Left lobe of liver (tissue), 2 donors: ENCODE data around the gene IGHMBP2. TPM values are rescaled to one million over a fixed set of nuclear protein-coding genes. Genes with fewer than 3 reads are reported as not detected.

Source experiments
- ATAC-seq: fragments of 200-7000 bp; cut with Tn5 transposase; one replicate; pipeline ENCODE4 v1.9.1; 2020; ENCODE audit warnings: mild to moderate bottlenecking, moderate library complexity
- DNase-seq: peaks from one replicate; pipeline ENCODE4 v3.0.0-alpha.2; 2020; ENCODE audit warnings: low spot score
- total RNA-seq: library from RNA; stranded (reverse); gene quantifications from one replicate; pipeline ENCODE4 v1.2.1, GENCODE V29; 2021
- donor health status: DM: no; HTN: no; CAD: no; lungs with moderate emphysema.
- donor health status: DM: no; HTN: yes; CAD: no.

Gene IGHMBP2
- total RNA-seq, 1 donor from 2014 or later: 14.8 TPM

DNA sequence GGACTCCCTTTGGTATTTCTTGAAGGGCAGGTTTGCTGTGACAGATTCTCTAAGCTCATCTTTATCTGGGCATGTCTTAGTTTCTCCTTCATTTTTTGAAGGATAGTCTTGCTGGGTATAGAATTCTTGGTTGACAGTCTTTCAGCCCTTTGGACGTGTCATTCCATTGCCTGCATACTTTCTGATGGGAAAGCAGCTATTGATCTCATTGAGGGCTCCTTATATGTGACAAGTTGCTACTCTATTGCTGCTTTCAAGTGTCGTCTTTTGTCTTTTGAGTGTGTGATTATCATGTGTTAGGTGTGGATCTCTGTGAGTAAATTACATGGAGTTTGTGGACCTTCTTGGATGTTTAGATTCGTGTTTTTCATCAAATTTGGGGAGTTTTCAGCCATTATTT is 21.9 kb downstream of the IGHMBP2 start:
- no peak for DNase-seq

GRCh38 chr11:68927280-68928135 is 23.8 kb downstream of the IGHMBP2 start:
- ATAC-seq (peak; percentile 55), DNase-seq (no peak)

More for the DNA sequence above, 21.9 kb downstream of the IGHMBP2 start:
- no peak for ATAC-seq

- ATAC-seq (no peak), DNase-seq (no peak)
Measured at GRCh38 chr11:68928136-68928880, 24.6 kb downstream of the IGHMBP2 start.

DNA sequence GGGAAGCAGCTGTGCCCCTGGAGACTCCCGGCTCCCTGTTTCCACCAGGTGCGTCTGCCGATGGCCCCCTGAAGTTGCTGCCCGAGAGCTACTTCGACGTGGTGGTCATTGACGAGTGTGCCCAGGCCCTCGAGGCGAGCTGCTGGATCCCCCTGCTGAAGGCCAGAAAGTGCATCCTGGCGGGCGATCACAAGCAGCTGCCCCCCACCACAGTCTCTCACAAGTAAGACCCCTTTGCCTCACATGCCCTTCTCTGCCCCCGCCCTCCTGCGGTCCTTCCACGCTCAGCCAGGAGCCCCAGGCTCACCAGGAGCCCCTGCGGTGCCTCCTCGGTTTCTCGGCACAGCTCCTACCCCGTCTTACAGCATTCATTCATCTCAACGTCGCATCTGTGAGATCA is 25.4 kb downstream of the IGHMBP2 start:
- no peak for DNase-seq
- ATAC-seq: no peak

GRCh38 chr11:68929706-68930570 is 26.2 kb downstream of the IGHMBP2 start:
- DNase-seq (no peak), ATAC-seq (peak; percentile 27)

DNA sequence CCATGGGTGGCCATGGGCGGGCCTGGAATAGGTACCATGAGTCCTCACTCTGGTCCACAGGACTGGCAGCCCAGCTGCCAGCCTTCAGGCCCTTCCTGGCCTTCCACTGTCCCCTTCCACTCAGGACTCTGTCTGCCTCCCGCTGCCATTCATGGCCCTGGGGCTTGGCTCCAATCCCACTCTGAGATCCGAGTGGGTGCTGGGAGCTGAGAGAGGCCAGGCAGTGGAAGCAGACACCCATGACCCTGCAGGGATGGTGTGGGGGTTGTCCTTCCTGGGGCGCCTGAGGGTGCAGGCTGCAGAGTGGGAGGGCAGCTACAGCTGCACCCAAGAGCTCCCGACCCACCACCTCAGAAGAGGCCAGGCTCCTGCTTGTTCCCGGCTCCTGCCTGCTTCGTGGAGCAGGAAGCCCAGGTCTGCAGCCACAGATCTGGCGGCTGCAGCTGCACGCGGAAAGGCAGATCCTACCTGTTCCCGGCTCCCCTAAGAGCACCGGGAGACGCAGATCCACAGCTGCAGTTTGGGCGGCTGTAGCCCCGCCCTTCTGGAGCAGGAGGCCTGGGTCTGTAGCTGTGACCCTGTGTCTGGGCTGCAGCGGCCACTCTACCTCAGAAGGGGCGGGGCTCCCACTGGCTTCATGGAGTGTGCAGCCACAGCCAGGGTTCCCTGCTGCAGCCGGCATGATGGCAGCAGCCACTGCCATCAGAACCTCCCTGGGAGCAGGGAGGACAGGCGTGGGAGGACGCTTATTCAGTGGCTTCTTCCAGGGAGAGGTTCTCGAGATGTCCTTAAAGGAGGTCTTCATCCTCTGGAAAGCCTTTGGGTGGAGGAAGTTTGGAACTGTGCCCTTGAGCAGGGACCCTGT is 27.5 kb downstream of the IGHMBP2 start:
- no peak for DNase-seq
- no peak for ATAC-seq

- ATAC-seq (no peak), DNase-seq (no peak)
Measured at GRCh38 chr11:68931911-68932310, 28.2 kb downstream of the IGHMBP2 start.

- no peak for ATAC-seq
- DNase-seq: no peak
Measured at GRCh38 chr11:68932358-68932757, 28.7 kb downstream of the IGHMBP2 start.

DNA sequence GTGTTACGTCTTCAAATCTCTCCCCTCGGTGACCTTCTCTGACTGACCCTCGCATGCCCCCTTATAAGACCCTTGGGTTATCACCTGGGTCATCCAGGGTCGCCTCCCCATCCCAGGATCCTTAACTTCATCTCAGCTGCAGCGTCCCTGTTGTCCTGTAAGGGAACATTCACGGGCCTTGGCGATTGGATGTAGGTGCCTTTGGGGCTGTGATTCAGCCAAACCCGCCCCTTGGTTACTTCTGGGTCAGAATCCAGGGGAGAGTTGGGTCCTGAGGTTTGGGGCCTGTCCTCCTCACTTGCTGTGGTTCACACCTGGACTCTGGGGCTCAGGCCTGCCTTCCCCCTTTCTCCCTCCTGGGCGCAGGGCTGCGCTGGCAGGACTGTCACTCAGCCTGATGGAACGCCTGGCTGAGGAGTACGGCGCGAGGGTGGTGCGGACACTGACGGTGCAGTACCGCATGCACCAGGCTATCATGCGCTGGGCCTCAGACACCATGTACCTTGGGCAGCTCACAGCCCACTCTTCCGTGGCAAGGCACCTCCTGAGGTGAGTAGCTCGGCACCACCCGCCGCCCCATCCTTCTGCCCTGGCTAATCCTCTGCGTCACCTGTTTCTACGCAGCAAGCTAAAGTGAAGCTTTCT is 29.4 kb downstream of the IGHMBP2 start:
- ATAC-seq: no peak
- no peak for DNase-seq

DNA sequence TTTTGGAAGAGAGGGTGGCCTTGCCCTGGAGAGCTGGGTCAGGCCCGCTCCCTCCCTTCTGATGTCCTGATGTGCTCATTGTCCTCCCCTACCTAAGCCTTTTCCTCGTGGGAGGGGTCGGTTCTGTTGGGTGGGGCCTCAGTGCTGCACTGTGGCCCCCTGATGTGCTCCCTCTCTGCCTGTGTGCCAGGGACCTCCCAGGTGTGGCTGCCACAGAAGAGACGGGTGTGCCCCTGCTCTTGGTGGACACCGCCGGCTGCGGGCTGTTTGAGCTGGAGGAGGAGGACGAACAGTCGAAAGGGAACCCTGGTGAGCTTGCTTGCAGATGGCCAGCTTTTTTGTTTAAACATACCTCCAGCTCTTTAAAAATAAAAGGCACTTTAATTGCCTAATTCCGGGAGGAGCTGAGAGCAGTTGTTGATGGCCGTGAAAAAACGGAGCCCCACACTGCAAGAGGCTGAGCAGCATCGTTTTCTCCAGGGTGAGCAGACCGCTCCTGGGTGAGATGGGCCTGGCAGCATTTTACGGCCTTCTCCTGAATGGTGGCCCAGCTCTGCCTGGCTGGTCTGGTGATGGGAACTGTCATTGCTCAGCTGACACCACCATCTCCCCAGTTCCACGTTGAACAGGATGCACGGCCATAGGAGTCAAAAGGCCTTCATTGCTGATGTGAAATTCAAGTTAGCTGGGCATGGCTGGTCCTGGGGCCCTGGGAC is 30.1 kb downstream of the IGHMBP2 start:
- ATAC-seq (no peak), DNase-seq (no peak)

DNA sequence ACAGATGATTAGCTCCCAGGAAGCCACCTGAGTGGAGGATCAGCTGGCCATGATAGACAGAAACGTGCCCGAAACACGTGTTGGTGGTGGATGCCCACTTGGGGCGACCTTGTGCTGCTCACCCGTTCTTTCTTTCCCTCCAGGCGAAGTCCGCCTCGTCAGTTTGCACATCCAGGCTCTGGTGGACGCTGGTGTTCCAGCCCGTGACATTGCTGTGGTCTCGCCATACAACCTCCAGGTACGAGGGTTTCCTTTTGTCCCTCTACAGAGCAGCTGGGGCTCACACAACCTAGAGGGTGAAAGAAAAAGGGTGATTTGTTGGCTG is 30.6 kb downstream of the IGHMBP2 start:
- no peak for DNase-seq
- no peak for ATAC-seq

GRCh38 chr11:68934666-68935065 is 31.0 kb downstream of the IGHMBP2 start:
- ATAC-seq (no peak), DNase-seq (no peak)

DNA sequence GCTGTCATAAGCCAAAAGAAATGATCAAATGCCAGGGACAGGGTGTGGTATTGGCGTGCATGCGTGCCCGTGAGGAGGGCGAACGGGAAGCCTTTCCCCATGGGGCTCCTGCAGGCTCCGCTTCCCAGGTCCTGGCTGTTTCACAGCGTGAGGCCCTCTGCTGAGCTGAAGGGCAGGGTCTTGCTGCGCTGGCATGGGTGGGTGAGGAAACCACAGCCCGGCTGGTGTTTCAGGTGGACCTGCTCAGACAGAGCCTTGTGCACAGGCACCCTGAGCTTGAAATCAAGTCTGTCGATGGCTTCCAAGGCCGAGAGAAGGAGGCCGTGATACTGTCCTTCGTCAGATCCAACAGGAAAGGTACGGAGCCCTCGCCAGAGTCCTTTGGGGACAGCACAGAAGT is 31.4 kb downstream of the IGHMBP2 start:
- no peak for ATAC-seq
- no peak for DNase-seq

DNA sequence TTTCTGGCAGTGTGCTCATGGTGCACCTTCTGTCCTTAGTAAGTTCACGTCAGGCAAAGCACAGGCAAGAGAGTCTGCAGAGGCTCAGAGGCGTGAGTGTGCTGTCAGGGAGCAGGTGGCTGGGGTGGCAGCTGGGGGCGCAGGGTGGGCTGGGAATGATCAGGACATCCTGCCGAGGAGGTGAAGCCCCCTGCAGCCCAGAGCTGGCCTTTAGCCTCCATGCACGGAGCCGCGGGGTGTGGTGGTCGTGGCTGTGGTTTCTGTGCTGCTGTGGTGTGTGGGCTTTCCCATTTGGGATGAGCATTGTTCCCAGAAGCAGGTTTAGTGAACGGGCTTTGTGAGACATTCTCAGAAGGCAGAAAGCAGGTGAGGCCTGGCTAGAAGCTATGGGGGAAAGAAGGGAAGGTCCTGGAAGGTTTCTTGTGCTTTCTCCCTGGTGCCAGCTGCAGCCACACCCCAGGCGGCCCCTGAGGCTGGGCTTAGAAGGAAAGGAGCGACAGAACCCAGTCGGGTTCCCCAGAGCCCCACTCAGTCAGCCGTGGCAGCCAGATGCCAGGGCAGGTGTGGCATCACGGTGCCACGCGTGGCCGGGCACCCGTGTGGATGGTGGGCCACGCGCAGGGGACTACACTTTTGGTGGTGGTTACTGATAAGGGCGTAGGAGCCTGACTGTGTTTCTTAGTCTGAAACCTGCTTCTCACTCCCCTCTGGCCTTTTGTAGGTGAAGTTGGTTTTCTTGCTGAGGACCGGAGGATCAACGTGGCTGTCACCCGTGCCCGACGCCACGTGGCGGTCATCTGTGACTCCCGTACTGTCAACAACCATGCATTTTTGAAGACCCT is 32.0 kb downstream of the IGHMBP2 start:
- no peak for DNase-seq
- ATAC-seq: no peak

- DNase-seq (no peak), ATAC-seq (no peak)
Measured at GRCh38 chr11:68936358-68936636, 32.6 kb downstream of the IGHMBP2 start.

DNA sequence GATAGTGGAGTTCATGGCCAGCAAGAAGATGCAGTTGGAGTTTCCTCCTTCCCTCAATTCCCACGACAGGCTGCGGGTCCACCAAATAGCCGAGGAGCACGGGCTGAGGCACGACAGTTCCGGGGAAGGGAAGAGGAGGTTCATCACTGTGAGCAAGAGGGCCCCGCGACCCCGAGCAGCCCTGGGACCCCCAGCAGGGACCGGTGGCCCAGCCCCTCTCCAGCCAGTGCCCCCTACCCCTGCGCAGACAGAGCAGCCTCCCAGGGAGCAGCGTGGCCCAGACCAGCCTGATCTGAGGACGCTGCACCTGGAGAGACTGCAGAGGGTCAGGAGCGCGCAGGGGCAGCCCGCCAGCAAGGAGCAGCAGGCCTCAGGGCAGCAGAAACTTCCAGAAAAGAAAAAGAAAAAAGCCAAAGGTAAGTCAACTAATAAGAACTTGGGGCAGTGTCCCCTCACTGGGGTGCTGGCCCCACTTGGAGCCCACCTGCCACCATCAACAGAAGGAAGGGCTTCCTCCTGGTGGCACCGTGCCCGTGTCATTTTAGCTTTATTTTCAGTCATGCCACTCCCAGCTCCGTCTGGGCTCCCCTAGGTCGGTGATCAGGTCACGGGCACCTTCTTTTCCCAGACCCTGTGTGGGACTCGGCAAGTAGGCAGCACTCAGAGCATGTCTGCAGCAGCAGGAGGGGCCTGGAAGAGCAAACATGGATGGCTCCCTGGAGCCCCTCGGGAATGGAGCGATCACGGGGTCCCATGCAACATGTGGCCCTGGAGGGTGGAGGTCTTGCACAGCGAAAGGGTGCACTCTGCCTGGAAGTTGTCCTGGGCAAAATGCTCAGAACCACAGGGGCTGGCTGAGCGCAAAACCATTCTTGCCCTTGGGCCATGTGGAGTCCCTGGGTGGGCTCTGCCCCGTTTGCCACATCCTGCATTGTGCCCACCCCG is 33.3 kb downstream of the IGHMBP2 start:
- DNase-seq (no peak), ATAC-seq (no peak)

- DNase-seq: no peak
- no peak for ATAC-seq
Measured at GRCh38 chr11:68938088-68938487, 34.4 kb downstream of the IGHMBP2 start.
